ENCODE measurements around the gene SARNP. TPM values are rescaled to one million over a fixed set of nuclear protein-coding genes. Genes with fewer than 3 reads are reported as not detected.

The SARNP gene
- total RNA-seq, 1 donor from 2014 or later = 98.7 TPM

- TF ChIP-seq CTCF (IDR thresholded peaks at IDR 0.05; ENCODE audit: partially characterized antibody, unreplicated experiment) = no peak
- H3K27me3 Mint-ChIP-seq (ENCODE audit: unreplicated experiment) = peaks cover 9% of the 10 kb centered on the region
- peaks cover 28% of the 10 kb centered on the region for H3K4me1 Mint-ChIP-seq (ENCODE audit: low read depth, unreplicated experiment)
- peak; percentile 91 for DNase-seq
- H3K9me3 Mint-ChIP-seq (ENCODE audit: unreplicated experiment) = peaks cover 4% of the 10 kb centered on the region
- peak within 1 kb of the TSS; percentile 96 for H3K4me3 Mint-ChIP-seq (ENCODE audit: unreplicated experiment)
- H3K27ac Mint-ChIP-seq (ENCODE audit: unreplicated experiment) = peak within 1 kb of the TSS; percentile 71
- H3K36me3 Mint-ChIP-seq (ENCODE audit: unreplicated experiment) = no peaks in the 10 kb centered on the region
Observed at GRCh38 chr12:55707841-55708694, 109.5 kb downstream of the SARNP start, which contains the start of gene ITGA7. Gene ITGA7 (minus strand): TSS chr12:55707904. CDS start chr12:55707682, 222 bp downstream.

Other genes with a start within 250 kb of the SARNP start
- not detected for gene OR2AP1, start 245.3 kb downstream of the SARNP start, total RNA-seq (ENCODE audit: unreplicated experiment)
- gene OR10P1, start 180.8 kb downstream of the SARNP start, total RNA-seq (ENCODE audit: unreplicated experiment) = not detected
- gene ITGA7, start 109.8 kb downstream of the SARNP start, total RNA-seq (ENCODE audit: unreplicated experiment) = 156 TPM
- gene BLOC1S1, start 101.7 kb downstream of the SARNP start, total RNA-seq (ENCODE audit: unreplicated experiment) = 71.2 TPM
- 6.6 TPM for gene RDH5, start 97.3 kb downstream of the SARNP start, total RNA-seq (ENCODE audit: unreplicated experiment)
- 619 TPM for gene CD63, start 88.7 kb downstream of the SARNP start, total RNA-seq (ENCODE audit: unreplicated experiment)
- 52.4 TPM for gene GDF11, start 74.6 kb downstream of the SARNP start, total RNA-seq (ENCODE audit: unreplicated experiment)
- 47.6 TPM for gene ORMDL2, start 317 bp upstream of the SARNP start, total RNA-seq (ENCODE audit: unreplicated experiment)
- 37.6 TPM for gene DNAJC14, start 11.9 kb upstream of the SARNP start, total RNA-seq (ENCODE audit: unreplicated experiment)
- not detected for gene MMP19, start 25.2 kb upstream of the SARNP start, total RNA-seq (ENCODE audit: unreplicated experiment)
- 55.3 TPM for gene PYM1, start 110.2 kb upstream of the SARNP start, total RNA-seq (ENCODE audit: unreplicated experiment)
- 57.5 TPM for gene DGKA, start 113.4 kb upstream of the SARNP start, total RNA-seq (ENCODE audit: unreplicated experiment)
- 851 TPM for gene PMEL, start 148.3 kb upstream of the SARNP start, total RNA-seq (ENCODE audit: unreplicated experiment)
- gene CDK2, start 149.1 kb upstream of the SARNP start, total RNA-seq (ENCODE audit: unreplicated experiment) = 20.5 TPM
- gene RAB5B, start 156.4 kb upstream of the SARNP start, total RNA-seq (ENCODE audit: unreplicated experiment) = 170 TPM
- gene SUOX, start 179.6 kb upstream of the SARNP start, total RNA-seq (ENCODE audit: unreplicated experiment) = 23.9 TPM
- gene IKZF4, start 203.3 kb upstream of the SARNP start, total RNA-seq (ENCODE audit: unreplicated experiment) = 24.1 TPM
- 29.8 TPM for gene RPS26, start 224.2 kb upstream of the SARNP start, total RNA-seq (ENCODE audit: unreplicated experiment)